ENCODE data around the gene LRRC8E.
A peak's percentile ranks its signal among the peaks of the same experiment; 100 is the strongest.
"Not testable (repeated sequence)": the region's sequence is repeated elsewhere in the genome, so short reads cannot be mapped to it uniquely, and the experiment has no call there.

LRRC8E gene

DNA sequence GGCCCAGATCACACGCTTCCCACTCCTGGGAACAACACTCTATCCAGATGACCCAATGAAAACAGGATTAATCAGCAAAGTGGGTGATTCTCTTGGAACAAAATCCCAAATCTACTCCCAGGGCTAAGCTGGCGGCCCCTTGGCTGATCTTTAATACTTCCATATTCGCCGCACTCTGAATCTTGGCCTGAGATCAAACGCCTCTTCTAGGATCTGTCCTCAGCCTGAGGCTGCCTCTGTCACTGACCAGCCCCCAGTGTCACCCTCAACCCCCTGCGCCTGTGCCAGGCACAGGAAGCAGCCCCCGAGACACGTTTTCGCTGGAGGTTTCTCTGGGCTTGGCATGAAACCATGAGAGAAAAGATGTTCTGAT lies 40.0 kb downstream of the LRRC8E start:
- TF ChIP-seq, protein P1, sequence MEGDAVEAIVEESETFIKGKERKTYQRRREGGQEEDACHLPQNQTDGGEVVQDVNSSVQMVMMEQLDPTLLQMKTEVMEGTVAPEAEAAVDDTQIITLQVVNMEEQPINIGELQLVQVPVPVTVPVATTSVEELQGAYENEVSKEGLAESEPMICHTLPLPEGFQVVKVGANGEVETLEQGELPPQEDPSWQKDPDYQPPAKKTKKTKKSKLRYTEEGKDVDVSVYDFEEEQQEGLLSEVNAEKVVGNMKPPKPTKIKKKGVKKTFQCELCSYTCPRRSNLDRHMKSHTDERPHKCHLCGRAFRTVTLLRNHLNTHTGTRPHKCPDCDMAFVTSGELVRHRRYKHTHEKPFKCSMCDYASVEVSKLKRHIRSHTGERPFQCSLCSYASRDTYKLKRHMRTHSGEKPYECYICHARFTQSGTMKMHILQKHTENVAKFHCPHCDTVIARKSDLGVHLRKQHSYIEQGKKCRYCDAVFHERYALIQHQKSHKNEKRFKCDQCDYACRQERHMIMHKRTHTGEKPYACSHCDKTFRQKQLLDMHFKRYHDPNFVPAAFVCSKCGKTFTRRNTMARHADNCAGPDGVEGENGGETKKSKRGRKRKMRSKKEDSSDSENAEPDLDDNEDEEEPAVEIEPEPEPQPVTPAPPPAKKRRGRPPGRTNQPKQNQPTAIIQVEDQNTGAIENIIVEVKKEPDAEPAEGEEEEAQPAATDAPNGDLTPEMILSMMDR (IDR thresholded peaks at IDR 0.05; ENCODE audit: control extremely low read depth, extremely low read depth, low read depth, missing control alignments): no peak
- POLR2A ChIA-PET: no interaction called here
- CTCF ChIA-PET: interaction anchor here (1.1 to 7.2 kb wide), 2 partner anchors 14 to 76 kb away, joined by 3 to 90 read pairs; partner anchors contain the start of gene TIMM44
- no peak for DNase-seq (ENCODE audit: extremely low spot score)

DNA sequence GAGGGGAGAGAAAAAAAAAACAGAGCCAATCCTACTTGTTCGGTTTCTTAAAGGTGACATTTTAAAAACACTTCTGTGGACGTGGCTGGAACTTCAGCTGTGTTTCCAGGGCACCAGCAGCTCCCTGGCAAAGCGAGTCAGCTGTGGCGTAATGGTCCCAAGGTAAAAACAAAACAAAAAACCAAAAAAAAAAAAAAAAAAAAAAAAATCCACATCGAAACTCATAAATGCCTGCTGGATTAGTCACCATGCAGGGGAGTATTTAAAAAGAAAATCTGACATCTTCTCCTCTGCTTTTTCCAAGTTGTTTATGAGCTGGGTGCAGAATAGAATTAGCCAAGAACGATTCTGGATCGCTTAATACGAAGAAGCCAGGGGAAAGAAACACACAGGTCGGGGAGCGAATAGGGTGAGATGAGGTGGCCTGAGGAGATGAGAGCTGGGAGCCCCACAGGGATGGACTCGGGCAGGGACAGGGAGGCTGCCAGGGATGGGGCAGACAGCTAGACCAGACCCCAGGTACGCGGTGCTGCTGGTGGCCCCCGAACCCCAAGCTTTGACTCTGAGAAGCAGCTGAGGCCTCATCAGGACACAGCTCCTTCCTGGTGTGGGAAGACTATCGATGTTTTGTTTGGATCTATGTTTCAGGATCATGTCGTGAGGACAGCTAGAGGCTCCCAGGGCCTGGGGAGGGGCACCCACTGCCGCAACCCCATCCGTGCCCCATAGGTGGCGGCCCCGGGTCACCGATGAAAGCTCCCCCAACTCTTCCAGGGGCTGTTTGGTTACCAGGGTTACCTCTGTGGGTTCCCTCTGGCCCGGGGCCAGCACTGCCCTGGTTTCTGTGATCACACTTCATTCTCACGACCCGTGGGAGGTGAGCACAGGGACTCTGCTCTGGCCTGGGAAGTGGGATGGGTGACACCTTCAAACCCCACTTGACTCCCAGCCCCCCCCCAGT lies 40.7 kb downstream of the LRRC8E start:
- ChIA-PET POLR2A (interaction anchor here (0.5 to 3.5 kb wide), 4 partner anchors 13 to 42 kb away, joined by 3 to 16 read pairs (median 6); partner anchors contain the start of gene TIMM44), CTCF (interaction anchor here (0.6 to 7.2 kb wide), 13 partner anchors 8 to 558 kb away, joined by 3 to 90 read pairs (median 3); partner anchors contain the start of genes MAP2K7, SNAPC2 and TIMM44)
- TF ChIP-seq, protein P1 (IDR thresholded peaks at IDR 0.05; ENCODE audit: control extremely low read depth, extremely low read depth, low read depth, missing control alignments): peak; percentile 49
- peak; percentile 75 for DNase-seq (ENCODE audit: extremely low spot score)

DNA sequence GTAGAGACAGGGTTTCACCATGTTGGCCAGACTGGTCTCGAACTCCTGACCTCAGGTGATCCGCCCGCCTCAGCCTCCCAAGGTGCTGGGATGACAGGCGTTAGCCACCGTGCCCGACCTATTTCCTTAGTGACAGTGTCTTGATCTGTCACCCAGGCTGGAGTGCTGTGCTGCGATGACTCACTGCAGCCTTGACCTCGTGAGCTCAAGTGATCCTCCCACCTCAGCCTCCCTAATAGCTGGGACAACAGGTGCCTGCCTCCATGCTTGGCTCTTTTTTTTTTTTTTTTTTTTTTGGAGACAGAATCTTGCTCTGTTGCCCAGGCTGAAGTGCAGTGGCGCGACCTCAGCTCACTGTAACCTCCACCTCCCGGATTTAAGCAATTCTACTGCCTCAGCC lies 41.7 kb downstream of the LRRC8E start:
- CTCF ChIA-PET: interaction anchor here (1.1 to 7.2 kb wide), 5 partner anchors 9 to 557 kb away, joined by 3 to 90 read pairs (median 6); partner anchors contain the start of genes SNAPC2 and TIMM44
- POLR2A ChIA-PET: interaction anchor here (0.6 to 3.5 kb wide), 2 partner anchors 14 to 28 kb away, joined by 3 to 16 read pairs; partner anchors contain the start of gene TIMM44
- DNase-seq (ENCODE audit: extremely low spot score): not testable (repeated sequence)

DNA sequence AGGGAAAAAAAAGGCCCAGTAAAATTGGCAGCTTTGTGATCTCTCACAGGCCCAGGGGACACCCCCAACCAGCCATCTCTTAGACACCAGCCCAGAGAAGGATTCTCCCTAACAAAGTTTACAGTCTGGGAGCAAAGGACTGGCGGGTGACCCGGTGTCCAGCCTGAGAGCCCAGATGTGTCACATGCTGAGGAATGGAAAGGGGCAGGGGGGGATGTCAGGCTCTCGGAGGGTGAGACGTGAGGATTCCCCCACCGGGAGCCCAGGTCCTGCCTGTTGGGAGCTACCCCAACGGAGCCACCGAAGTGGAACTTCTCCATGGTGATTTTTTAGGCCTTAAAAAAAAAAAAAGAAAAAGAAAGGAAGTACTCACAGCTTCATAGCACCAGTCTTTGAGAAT lies 42.5 kb downstream of the LRRC8E start:
- no peak for DNase-seq (ENCODE audit: extremely low spot score)
- CTCF ChIA-PET: interaction anchor here (1.1 to 7.2 kb wide), 3 partner anchors 10 to 62 kb away, joined by 3 to 90 read pairs (median 6); partner anchors contain the start of genes SNAPC2 and TIMM44
- POLR2A ChIA-PET: interaction anchor here (0.6 to 3.5 kb wide), 2 partner anchors 13 to 29 kb away, joined by 3 to 16 read pairs; partner anchors contain the start of gene TIMM44
- TF ChIP-seq, protein P1 (IDR thresholded peaks at IDR 0.05; ENCODE audit: control extremely low read depth, extremely low read depth, low read depth, missing control alignments): no peak

DNA sequence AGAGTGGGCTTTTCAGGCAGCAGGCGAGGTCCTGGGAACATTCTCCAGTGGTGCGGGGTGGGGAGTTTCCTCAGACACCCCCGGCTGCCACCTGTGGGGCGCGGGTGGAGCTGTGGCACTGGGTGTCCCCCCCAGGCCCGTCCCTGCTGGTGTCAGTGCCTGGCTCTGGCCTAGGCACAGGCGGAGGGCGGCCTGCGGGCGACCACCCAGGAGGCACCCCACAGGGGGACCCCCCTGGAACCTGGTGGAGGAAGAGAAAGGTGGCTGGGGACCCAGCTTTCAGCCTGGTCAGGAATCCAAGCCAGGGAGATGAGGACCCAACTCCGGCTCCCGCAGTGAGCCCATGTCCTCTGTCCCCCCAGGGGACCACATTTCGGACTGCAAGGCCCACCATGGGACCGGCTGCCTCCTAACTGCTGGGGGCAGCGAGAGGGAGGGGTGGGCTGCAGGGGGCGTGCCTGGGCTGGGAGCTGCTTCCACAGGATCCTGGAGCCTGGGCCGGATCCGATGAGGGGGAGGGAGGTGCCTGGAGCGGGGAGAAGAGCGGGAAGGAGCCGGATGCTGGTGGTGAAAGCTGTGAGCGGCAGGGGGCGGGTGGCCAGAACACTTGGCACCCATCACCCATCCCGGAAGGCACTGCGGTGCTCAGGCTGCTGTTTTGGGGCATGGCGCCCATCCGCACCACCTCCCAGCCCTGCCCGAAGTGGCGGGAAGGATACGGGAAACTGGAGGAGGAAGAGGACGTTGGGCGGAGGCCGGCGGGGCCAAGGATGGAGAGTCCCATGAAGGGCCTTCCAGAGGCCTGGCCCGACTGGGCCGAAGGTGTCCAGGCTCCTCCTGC lies 43.1 kb downstream of the LRRC8E start:
- no peak for DNase-seq (ENCODE audit: extremely low spot score)
- TF ChIP-seq, protein P1 (IDR thresholded peaks at IDR 0.05; ENCODE audit: control extremely low read depth, extremely low read depth, low read depth, missing control alignments): no peak
- ChIA-PET CTCF (interaction anchor here (1.1 to 7.2 kb wide), 3 partner anchors 11 to 62 kb away, joined by 3 to 90 read pairs (median 6); partner anchors contain the start of genes SNAPC2 and TIMM44), POLR2A (interaction anchor here (3.5 kb wide), 1 partner anchor 12 kb away, joined by 16 read pairs; the partner anchor contains the start of gene TIMM44)

DNA sequence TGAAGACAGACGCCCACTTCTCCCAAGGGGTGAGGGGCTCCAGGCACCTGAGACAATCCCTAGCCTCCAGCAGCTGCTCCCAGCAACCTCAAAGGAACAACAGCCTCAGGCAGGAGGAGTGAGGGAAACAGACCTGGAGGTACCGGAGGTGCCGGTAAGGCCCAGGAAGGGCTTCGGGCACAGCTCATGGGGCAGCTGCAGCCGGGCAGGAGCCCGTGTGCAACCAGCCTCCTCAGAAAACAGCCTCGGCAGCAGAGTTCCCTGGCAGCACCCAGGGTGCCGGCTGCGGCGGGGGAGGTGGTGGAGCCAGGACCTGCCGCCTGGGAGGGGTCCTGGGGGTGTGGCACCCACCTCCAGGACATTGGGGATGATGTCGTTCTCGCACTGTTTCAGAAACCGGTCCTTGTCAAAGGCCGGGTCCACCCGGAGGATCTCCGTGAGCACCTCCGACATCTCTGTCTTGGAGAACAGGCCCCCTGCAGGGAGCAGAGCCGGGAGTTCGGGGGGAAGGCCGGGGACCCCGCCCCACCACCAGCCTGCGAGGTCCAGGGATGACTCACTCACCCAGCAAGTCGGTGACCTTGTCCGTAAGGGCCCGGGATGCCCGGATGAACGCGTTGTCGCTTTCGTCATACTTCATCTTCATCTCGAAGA lies 44.1 kb downstream of the LRRC8E start:
- TF ChIP-seq, protein P1 (IDR thresholded peaks at IDR 0.05; ENCODE audit: control extremely low read depth, extremely low read depth, low read depth, missing control alignments): no peak
- CTCF ChIA-PET: interaction anchor here (7.2 kb wide), 1 partner anchor 10 kb away, joined by 90 read pairs; the partner anchor contains the start of gene TIMM44
- POLR2A ChIA-PET: interaction anchor here (3.5 kb wide), 1 partner anchor 11 kb away, joined by 16 read pairs; the partner anchor contains the start of gene TIMM44

More for the DNA sequence above, 44.1 kb downstream of the LRRC8E start:
- DNase-seq (ENCODE audit: extremely low spot score): no peak
